Suprapubic skin (tissue), 4 donors: ENCODE data around the gene NTMT1.

Source experiments
- CTCF ChIP-seq, 2 donors: fragments of 200-600 bp in 1 of 2; fragments of 450-650 bp in 1 of 2; sonication (generic) in 1 of 2; IDR thresholded peaks; one replicate each; pipeline ENCODE4 v1.5.1; 2016 to 2019; ENCODE audit warnings: antibody characterized with exemption in 2 of 2, mild to moderate bottlenecking in 1 of 2, moderate library complexity in 1 of 2
- EP300 ChIP-seq: sonication (generic); formaldehyde crosslinking; IDR thresholded peaks from one replicate; pipeline ENCODE4 v1.6.1; 2017; ENCODE audit warnings: antibody characterized with exemption
- POLR2A ChIP-seq, 2 donors: fragments of 450-650 bp; IDR thresholded peaks; one replicate each; pipeline ENCODE4 v1.6.1; 2017; ENCODE audit warnings: antibody characterized with exemption in 2 of 2, mild to moderate bottlenecking in 2 of 2, moderate library complexity in 2 of 2
- POLR2AphosphoS5 ChIP-seq, 3 donors: sonication (generic); formaldehyde crosslinking; IDR thresholded peaks; one replicate each; pipeline ENCODE4 v1.6.1; 2017; ENCODE audit warnings: antibody characterized with exemption in 3 of 3

GRCh38 chr9:129639034-129639630 lies 13.2 kb downstream of the NTMT1 start:
- TF ChIP-seq CTCF (IDR thresholded peaks at IDR 0.05) = no peak
- TF ChIP-seq EP300 = no peak
- no peak for TF ChIP-seq POLR2AphosphoS5 (IDR thresholded peaks at IDR 0.05)
- no peak for TF ChIP-seq POLR2A (IDR thresholded peaks at IDR 0.05)
